ENCODE results near the gene OVOL2.
"Not testable (repeated sequence)": the region's sequence is repeated elsewhere in the genome, so short reads cannot be mapped to it uniquely, and the experiment has no call there.

Gene OVOL2

GRCh38 chr20:18091623-18092022 lies 33.9 kb upstream of the OVOL2 start:
- DNase-seq (ENCODE audit: insufficient read length, low spot score) (no peak), FAIRE-seq (no peak)
- TF ChIP-seq CTCF (IDR thresholded peaks at IDR 0.05; ENCODE audit: insufficient read depth, missing control alignments): no peak

- DNase-seq (ENCODE audit: insufficient read length, low spot score) (no peak), FAIRE-seq (no peak)
- no peak for TF ChIP-seq CTCF (IDR thresholded peaks at IDR 0.05; ENCODE audit: insufficient read depth, missing control alignments)
Measured at GRCh38 chr20:18090477-18090876, 32.8 kb upstream of the OVOL2 start.

GRCh38 chr20:18090044-18090443 lies 32.3 kb upstream of the OVOL2 start:
- no peak for TF ChIP-seq CTCF (IDR thresholded peaks at IDR 0.05; ENCODE audit: insufficient read depth, missing control alignments)

GRCh38 chr20:18088841-18089240 lies 31.1 kb upstream of the OVOL2 start:
- not testable (repeated sequence) for DNase-seq (ENCODE audit: insufficient read length, low spot score); FAIRE-seq

More at GRCh38 chr20:18090044-18090443, 32.3 kb upstream of the OVOL2 start:
- DNase-seq (ENCODE audit: insufficient read length, low spot score) (no peak), FAIRE-seq (no peak)

- FAIRE-seq: not testable (repeated sequence)
Measured at GRCh38 chr20:18088298-18088697, 30.6 kb upstream of the OVOL2 start.

GRCh38 chr20:18087054-18087453 lies 29.3 kb upstream of the OVOL2 start:
- TF ChIP-seq CTCF (IDR thresholded peaks at IDR 0.05; ENCODE audit: insufficient read depth, missing control alignments): no peak
- no peak for FAIRE-seq

More at GRCh38 chr20:18088298-18088697, 30.6 kb upstream of the OVOL2 start:
- not testable (repeated sequence) for DNase-seq (ENCODE audit: insufficient read length, low spot score)

GRCh38 chr20:18080836-18081235 lies 23.1 kb upstream of the OVOL2 start:
- DNase-seq (ENCODE audit: insufficient read length, low spot score); FAIRE-seq: not testable (repeated sequence)

More at GRCh38 chr20:18087054-18087453, 29.3 kb upstream of the OVOL2 start:
- no peak for DNase-seq (ENCODE audit: insufficient read length, low spot score)

- TF ChIP-seq CTCF (IDR thresholded peaks at IDR 0.05; ENCODE audit: insufficient read depth, missing control alignments): no peak
- FAIRE-seq: no peak
Measured at GRCh38 chr20:18079756-18080353, 22.1 kb upstream of the OVOL2 start.

GRCh38 chr20:18077157-18077556 lies 19.4 kb upstream of the OVOL2 start:
- DNase-seq (ENCODE audit: insufficient read length, low spot score) (no peak), FAIRE-seq (no peak)
- TF ChIP-seq CTCF (IDR thresholded peaks at IDR 0.05; ENCODE audit: insufficient read depth, missing control alignments): no peak

More at GRCh38 chr20:18079756-18080353, 22.1 kb upstream of the OVOL2 start:
- no peak for DNase-seq (ENCODE audit: insufficient read length, low spot score)

Measured in D721Med (cell line).